ENCODE results near the gene SLC35B2.

GRCh38 chr6:44258921-44259320, 1.6 kb upstream of the SLC35B2 start:
- TF ChIP-seq, protein P1, sequence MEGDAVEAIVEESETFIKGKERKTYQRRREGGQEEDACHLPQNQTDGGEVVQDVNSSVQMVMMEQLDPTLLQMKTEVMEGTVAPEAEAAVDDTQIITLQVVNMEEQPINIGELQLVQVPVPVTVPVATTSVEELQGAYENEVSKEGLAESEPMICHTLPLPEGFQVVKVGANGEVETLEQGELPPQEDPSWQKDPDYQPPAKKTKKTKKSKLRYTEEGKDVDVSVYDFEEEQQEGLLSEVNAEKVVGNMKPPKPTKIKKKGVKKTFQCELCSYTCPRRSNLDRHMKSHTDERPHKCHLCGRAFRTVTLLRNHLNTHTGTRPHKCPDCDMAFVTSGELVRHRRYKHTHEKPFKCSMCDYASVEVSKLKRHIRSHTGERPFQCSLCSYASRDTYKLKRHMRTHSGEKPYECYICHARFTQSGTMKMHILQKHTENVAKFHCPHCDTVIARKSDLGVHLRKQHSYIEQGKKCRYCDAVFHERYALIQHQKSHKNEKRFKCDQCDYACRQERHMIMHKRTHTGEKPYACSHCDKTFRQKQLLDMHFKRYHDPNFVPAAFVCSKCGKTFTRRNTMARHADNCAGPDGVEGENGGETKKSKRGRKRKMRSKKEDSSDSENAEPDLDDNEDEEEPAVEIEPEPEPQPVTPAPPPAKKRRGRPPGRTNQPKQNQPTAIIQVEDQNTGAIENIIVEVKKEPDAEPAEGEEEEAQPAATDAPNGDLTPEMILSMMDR (IDR thresholded peaks at IDR 0.05): no peak
- TF ChIP-seq POLR2A (IDR thresholded peaks at IDR 0.05): no peak

All from ovary (tissue), 3 donors.